Uterus (tissue), 4 donors: ENCODE data around the gene STAG1. TPM values are rescaled to one million over a fixed set of nuclear protein-coding genes. Genes with fewer than 3 reads are reported as not detected.
"Not testable (repeated sequence)": the region's sequence is repeated elsewhere in the genome, so short reads cannot be mapped to it uniquely, and the experiment has no call there.

Source experiments
- DNase-seq, 2 donors: peaks; one replicate each; pipeline ENCODE4 v3.0.0-alpha.2; 2019 to 2020
- H3K27ac ChIP-seq, 2 donors: fragments of 200-600 bp; sonication (generic); 1 replicate in 1 of 2; 2 replicates in 1 of 2; pipeline ENCODE4 v1.5.1; 2016 to 2018
- H3K27me3 ChIP-seq, 2 donors: fragments of 200-600 bp; sonication (generic); one replicate each; pipeline ENCODE4 v1.5.1; 2018 to 2019; ENCODE audit warnings: control low read depth in 1 of 2
- H3K36me3 ChIP-seq, 2 donors: fragments of 200-600 bp; sonication (generic); one replicate each; pipeline ENCODE4 v1.5.1; 2019; ENCODE audit warnings: control low read depth in 1 of 2
- H3K4me1 ChIP-seq, 2 donors: fragments of 200-600 bp; sonication (generic); one replicate each; pipeline ENCODE4 v1.5.1; 2018 to 2019; ENCODE audit warnings: control low read depth in 1 of 2
- H3K4me3 ChIP-seq, 2 donors: fragments of 200-600 bp; sonication (generic); 1 replicate in 1 of 2; 2 replicates in 1 of 2; pipeline ENCODE4 v1.5.1; 2018 to 2019; ENCODE audit warnings: mild to moderate bottlenecking in 1 of 2
- H3K9me3 ChIP-seq, 2 donors: fragments of 200-600 bp; sonication (generic); one replicate each; pipeline ENCODE4 v1.5.1; 2019; ENCODE audit warnings: control low read depth in 1 of 2
- POLR2A ChIP-seq, 2 donors: fragments of 450-650 bp; IDR thresholded peaks; one replicate each; pipeline ENCODE4 v1.6.1; 2016; ENCODE audit warnings: antibody characterized with exemption in 2 of 2, mild to moderate bottlenecking in 1 of 2, moderate library complexity in 1 of 2
- intact Hi-C: fragments of 100-400 bp; cut with DNase I; formaldehyde crosslinking; loops from one replicate; pipeline ENCODE4 v1.15.1; 2023; ENCODE audit warnings: low total_unique reads
- total RNA-seq, 4 donors: library from RNA; depleted of rRNA in 3 of 4; stranded (reverse); fragments of >200 nt in 3 of 4; gene quantifications; one replicate each; pipeline versions ENCODE4 v1.1.0 to v1.2.4, GENCODE V29; 2014 to 2023
- TF ChIP-seq, protein P1 (sequence below), 4 experiments: fragments of 200-600 bp in 2 of 4; fragments of 450-650 bp in 2 of 4; sonication (generic) in 2 of 4; IDR thresholded peaks; one replicate each; pipeline ENCODE4 v1.5.1; 2016 to 2019; ENCODE audit warnings: antibody characterized with exemption in 4 of 4, mild to moderate bottlenecking in 2 of 4, moderate library complexity in 1 of 4
- donor health status: DM: yes; HTN: yes; CAD: no.

The STAG1 gene
- total RNA-seq, 4 donors from 2014 or later, result 41.5 to 139 (median 86.0) TPM

DNA sequence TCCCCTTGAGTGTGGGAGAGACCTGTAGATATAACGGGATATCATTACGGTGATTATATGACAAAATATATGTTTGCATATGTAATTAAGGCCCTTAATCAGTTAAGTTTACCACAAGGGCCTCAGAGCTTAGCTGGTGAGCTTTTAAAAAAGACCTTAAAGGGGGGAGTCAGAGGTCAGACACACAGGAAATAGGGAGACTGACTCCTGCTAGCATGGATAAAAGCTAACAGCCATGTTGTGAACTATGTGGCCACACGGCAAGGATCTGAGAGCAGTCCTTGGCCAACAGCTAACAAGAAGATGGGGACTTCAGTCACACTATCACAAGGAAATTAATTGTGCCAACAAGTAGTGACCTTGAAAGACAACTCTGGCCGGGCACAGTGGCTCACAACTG, 3.1 kb downstream of the STAG1 start:
- TF ChIP-seq, protein P1, sequence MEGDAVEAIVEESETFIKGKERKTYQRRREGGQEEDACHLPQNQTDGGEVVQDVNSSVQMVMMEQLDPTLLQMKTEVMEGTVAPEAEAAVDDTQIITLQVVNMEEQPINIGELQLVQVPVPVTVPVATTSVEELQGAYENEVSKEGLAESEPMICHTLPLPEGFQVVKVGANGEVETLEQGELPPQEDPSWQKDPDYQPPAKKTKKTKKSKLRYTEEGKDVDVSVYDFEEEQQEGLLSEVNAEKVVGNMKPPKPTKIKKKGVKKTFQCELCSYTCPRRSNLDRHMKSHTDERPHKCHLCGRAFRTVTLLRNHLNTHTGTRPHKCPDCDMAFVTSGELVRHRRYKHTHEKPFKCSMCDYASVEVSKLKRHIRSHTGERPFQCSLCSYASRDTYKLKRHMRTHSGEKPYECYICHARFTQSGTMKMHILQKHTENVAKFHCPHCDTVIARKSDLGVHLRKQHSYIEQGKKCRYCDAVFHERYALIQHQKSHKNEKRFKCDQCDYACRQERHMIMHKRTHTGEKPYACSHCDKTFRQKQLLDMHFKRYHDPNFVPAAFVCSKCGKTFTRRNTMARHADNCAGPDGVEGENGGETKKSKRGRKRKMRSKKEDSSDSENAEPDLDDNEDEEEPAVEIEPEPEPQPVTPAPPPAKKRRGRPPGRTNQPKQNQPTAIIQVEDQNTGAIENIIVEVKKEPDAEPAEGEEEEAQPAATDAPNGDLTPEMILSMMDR (IDR thresholded peaks at IDR 0.05), result no peak
- TF ChIP-seq POLR2A (IDR thresholded peaks at IDR 0.05), result no peak
- no peaks in the 10 kb centered on the region for H3K9me3 ChIP-seq
- intact Hi-C loops, result no loop called here
- DNase-seq, result no peak
- H3K4me3 ChIP-seq, result no peak overlapping the region
- no peaks in the 10 kb centered on the region for H3K27me3 ChIP-seq
- no peaks in the 10 kb centered on the region for H3K4me1 ChIP-seq
- peak overlapping the region; percentile 20 to 99 for H3K27ac ChIP-seq
- no peaks in the 10 kb centered on the region for H3K36me3 ChIP-seq

DNA sequence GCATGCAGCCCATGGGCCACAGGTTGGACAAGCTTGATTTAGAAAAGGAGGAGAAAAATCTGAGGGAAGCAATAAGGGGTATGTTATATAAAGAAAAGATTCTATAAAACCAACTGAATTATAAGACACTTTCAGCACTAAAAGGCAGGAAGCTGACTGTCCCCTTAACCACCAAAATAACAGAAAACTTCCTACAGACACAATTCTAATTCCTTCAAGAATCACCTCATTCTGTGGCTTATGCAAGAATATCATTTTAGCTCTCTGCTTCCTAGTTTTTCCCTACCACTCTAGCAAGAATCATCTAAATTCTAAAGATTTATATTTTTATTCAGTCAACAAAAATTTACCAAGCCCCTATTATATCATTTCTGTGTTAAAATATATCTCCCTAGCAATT, 6.3 kb downstream of the STAG1 start:
- TF ChIP-seq POLR2A (IDR thresholded peaks at IDR 0.05), result no peak
- TF ChIP-seq, protein P1 (IDR thresholded peaks at IDR 0.05), result no peak
- H3K4me3 ChIP-seq, result no peak overlapping the region
- no peaks in the 10 kb centered on the region for H3K9me3 ChIP-seq
- H3K4me1 ChIP-seq, result no peaks in the 10 kb centered on the region
- intact Hi-C loops, result no loop called here
- DNase-seq, result no peak
- no peaks in the 10 kb centered on the region for H3K27me3 ChIP-seq
- H3K36me3 ChIP-seq, result no peaks in the 10 kb centered on the region
- no peak overlapping the region for H3K27ac ChIP-seq

DNA sequence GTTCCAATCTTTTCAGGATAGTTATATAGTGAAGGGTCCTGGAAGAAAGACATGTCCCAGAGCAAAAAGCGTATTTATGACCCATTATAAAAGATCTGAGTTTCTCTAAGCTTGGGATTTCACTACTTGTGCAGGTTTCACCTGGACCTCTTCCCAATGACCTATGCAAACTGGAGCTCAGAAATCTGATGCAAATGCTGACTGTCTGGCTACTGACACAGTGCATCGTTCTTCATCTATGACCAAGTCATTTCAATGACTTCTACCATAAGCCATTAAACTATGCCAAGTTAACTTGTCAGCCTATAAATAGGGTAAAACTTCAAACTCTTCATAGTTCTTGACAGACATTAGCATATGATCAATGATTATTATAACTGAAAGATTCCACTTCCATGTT, 11.1 kb downstream of the STAG1 start:
- no peaks in the 10 kb centered on the region for H3K9me3 ChIP-seq
- DNase-seq, result no peak
- no peak for TF ChIP-seq POLR2A (IDR thresholded peaks at IDR 0.05)
- TF ChIP-seq, protein P1 (IDR thresholded peaks at IDR 0.05), result no peak
- no peak overlapping the region for H3K27ac ChIP-seq
- no peaks in the 10 kb centered on the region for H3K27me3 ChIP-seq
- intact Hi-C loops, result no loop called here
- H3K4me1 ChIP-seq, result peaks cover 0 to 4% of the 10 kb centered on the region in 2 donors
- H3K4me3 ChIP-seq, result no peak overlapping the region
- no peaks in the 10 kb centered on the region for H3K36me3 ChIP-seq

DNA sequence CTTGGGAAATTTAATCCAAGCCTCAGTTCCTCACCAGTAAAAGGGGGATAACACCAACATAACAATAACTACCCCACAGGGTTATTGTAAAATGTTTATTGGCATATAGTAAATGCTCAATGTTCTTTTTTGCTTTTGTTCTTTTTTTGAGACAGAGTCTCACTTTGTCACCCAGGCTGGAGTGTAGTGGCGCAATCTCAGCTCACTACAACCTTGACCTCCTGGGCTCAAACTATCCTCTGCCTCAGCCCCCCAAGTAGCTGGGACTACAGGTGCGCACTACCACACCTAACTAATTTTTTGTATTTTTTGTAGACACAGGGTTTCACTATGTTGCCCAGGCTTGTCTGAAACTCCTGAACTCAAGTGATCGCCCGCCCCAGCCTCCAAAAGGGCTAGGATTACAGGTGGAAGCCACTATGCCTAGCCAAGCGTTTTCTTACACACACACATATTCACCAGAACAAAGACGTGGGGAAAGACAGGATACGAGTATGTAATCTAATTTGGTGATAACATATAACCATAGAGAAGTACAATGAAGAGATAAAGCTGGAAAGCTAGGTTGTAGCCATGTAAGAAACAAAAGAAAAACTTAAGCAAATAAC, 11.7 kb downstream of the STAG1 start:
- no peak for TF ChIP-seq POLR2A (IDR thresholded peaks at IDR 0.05)
- TF ChIP-seq, protein P1 (IDR thresholded peaks at IDR 0.05), result no peak
- Histone ChIP-seq H3K4me1 (peaks cover 0 to 4% of the 10 kb centered on the region in 2 donors), H3K9me3 (no peaks in the 10 kb centered on the region), H3K4me3 (no peak overlapping the region), H3K27me3 (no peaks in the 10 kb centered on the region), H3K27ac (no peak overlapping the region), H3K36me3 (no peaks in the 10 kb centered on the region)
- DNase-seq, result no peak
- intact Hi-C loops, result no loop called here

DNA sequence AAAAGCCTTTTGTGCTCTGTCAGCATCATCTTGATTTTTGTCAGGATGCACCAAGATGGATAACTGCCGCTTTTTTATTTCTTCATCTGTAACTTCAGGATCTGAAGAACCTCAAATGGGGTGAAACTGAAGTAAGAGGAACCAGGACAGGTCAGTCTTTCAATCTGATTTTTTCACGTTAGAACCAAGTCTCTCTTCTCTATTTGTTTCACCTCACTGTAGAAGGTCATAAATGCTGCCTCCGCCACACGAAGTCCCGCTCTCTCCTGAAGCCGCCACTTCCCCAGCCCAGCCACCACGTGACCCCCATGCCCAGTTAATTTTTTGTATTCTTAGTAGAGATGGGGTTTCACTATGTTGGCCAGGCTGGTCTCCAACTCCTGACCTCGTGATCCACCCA, 15.2 kb downstream of the STAG1 start:
- H3K27ac ChIP-seq, intact Hi-C loops, H3K9me3 ChIP-seq, DNase-seq, H3K36me3 ChIP-seq, H3K4me3 ChIP-seq, H3K27me3 ChIP-seq: not testable (repeated sequence)
- peaks cover 4 to 12% of the 10 kb centered on the region in 2 donors for H3K4me1 ChIP-seq

DNA sequence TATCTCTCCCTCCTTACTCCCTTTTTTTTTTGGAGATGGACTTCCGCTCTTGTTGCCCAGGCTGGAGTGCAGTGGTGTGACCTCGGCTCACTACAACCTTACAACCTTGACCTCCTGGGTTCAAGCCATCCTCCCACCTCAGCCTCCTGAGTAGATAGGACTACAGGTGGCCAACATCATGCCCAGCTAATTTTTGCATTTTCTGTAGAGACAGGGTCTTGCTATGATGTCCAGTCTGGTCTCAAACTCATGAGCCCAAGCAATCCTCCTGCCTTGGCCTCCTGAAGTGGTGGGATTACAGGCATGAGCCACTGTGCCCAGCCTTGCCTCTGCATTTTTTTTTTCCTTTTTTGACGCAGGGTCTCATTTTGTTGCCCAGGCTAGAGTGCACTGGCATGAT, 17.1 kb downstream of the STAG1 start:
- Histone ChIP-seq H3K4me1 (peaks cover 4 to 12% of the 10 kb centered on the region in 2 donors), H3K4me3 (no peak overlapping the region)
- intact Hi-C loops, result no loop called here

More for the DNA sequence above, 17.1 kb downstream of the STAG1 start:
- H3K27me3 ChIP-seq, result no peaks in the 10 kb centered on the region
- no peak for DNase-seq
- no peaks in the 10 kb centered on the region for H3K36me3 ChIP-seq
- H3K9me3 ChIP-seq, result no peaks in the 10 kb centered on the region
- H3K27ac ChIP-seq, result no peak overlapping the region
- TF ChIP-seq POLR2A (IDR thresholded peaks at IDR 0.05), result no peak
- TF ChIP-seq, protein P1 (IDR thresholded peaks at IDR 0.05), result no peak
